ENCODE data around the gene SASH1.

Gene SASH1

DNA sequence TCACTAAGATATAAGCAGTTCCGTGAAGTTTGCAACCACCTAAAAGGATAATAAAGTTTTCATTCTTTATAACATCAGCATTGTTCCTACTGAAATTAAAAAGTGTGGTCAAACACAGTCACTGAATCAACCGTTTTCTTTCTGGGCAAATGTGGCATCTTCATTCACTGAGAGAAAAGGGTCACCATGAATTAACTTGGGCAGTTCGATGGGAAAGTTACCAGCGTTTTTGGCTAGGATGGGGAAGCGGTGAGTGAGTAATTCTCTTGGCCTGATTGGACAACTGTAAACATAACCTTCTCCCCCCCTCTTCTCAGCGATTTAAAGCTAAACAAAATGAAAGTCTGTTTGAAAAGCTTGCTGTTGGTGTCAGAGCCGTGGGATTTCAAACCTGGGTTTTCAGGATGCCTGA lies 181.8 kb downstream of the SASH1 start:
- TF ChIP-seq, protein P1, sequence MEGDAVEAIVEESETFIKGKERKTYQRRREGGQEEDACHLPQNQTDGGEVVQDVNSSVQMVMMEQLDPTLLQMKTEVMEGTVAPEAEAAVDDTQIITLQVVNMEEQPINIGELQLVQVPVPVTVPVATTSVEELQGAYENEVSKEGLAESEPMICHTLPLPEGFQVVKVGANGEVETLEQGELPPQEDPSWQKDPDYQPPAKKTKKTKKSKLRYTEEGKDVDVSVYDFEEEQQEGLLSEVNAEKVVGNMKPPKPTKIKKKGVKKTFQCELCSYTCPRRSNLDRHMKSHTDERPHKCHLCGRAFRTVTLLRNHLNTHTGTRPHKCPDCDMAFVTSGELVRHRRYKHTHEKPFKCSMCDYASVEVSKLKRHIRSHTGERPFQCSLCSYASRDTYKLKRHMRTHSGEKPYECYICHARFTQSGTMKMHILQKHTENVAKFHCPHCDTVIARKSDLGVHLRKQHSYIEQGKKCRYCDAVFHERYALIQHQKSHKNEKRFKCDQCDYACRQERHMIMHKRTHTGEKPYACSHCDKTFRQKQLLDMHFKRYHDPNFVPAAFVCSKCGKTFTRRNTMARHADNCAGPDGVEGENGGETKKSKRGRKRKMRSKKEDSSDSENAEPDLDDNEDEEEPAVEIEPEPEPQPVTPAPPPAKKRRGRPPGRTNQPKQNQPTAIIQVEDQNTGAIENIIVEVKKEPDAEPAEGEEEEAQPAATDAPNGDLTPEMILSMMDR (IDR thresholded peaks at IDR 0.05; ENCODE audit: extremely low read depth, insufficient read depth, missing control alignments): no peak
- DNase-seq (ENCODE audit: low spot score): no peak
- in situ Hi-C loops (cut with MboI; ENCODE audit: low pct_unique_long_range_greater_than_20kb, low sequenced_read_pairs, unreplicated experiment): no loop called here

DNA sequence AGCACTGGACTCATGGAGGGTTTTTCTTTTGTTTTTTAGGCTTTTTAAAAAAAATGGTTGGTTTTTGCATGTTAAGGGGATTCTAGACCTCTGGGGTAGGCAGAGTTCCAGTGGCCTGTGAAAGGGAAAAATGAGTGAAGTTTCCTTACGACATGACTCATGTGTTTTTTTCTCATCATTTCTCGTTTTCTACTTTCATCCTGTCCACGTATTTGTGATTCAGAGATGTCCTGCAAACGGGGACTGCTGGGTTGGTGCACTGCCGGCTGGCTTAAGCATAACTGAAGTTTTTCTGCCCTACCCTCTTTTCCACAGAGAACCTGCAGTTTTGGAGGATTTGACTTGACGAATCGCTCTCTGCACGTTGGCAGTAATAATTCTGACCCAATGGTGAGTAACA lies 182.3 kb downstream of the SASH1 start:
- in situ Hi-C loops (cut with MboI; ENCODE audit: low pct_unique_long_range_greater_than_20kb, low sequenced_read_pairs, unreplicated experiment): no loop called here

DNA sequence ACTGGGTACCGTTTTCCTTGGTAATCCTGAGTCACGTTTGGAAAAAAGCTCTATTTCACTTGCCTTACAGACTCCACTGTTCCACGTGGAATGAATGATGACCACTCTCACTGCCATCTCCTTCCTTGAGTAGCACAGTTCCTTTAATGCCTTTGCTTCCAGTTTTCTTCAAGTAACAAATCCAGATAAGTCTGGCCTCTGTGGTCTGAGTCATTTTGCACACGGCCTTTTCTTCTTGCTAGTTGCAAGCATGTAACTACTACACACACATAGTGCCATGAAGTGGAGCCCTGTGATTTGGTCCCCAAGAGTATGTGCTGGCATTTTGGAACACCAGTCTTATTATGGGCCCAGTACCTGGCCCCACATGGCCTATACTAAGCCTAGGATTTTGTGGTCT lies 182.8 kb downstream of the SASH1 start:
- in situ Hi-C loops (cut with MboI; ENCODE audit: low pct_unique_long_range_greater_than_20kb, low sequenced_read_pairs, unreplicated experiment): no loop called here
- TF ChIP-seq, protein P1 (IDR thresholded peaks at IDR 0.05; ENCODE audit: extremely low read depth, insufficient read depth, missing control alignments): no peak
- DNase-seq (ENCODE audit: low spot score): no peak

More for the DNA sequence above, 182.3 kb downstream of the SASH1 start:
- TF ChIP-seq, protein P1 (IDR thresholded peaks at IDR 0.05; ENCODE audit: extremely low read depth, insufficient read depth, missing control alignments): no peak
- no peak for DNase-seq (ENCODE audit: low spot score)

DNA sequence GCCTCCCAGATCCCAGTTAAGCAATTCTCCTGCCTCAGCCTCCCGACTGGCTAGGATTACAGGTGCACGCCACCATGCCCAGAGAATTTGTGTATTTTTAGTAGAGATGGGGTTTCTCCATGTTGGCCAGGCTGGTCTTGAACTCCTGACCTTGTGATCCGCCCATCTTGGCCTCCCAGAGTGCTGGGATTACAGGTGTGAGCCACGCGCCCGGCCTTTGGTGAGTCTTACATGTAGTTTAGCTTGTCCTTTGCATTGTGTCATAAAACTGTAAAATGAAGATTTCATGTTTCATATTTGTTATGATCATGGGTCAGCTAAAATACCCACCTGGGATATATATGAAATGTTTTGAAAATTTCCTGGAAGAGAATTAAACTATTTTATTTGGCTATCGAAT lies 183.5 kb downstream of the SASH1 start:
- no peak for DNase-seq (ENCODE audit: low spot score)
- in situ Hi-C loops (cut with MboI; ENCODE audit: low pct_unique_long_range_greater_than_20kb, low sequenced_read_pairs, unreplicated experiment): no loop called here

DNA sequence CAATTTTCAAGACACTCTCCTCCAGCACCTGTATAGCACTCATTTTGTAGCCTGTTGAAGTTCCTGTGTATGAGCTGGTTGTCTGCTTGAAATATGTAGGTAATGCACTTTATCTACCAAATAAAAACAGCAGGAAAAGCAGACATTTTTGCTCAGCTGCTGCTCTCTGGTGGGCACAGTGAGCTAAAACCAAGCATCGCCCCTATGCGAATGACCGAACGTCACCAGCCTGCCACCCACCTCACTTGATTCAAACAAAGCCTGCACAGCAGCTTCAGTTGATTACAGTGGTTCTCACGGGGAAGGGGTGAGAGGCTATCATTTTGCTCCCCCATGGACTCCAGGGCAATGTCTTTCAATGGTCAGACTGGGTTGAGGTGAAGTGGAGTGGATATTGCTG lies 185.7 kb downstream of the SASH1 start:
- TF ChIP-seq, protein P1 (IDR thresholded peaks at IDR 0.05; ENCODE audit: extremely low read depth, insufficient read depth, missing control alignments): no peak
- in situ Hi-C loops (cut with MboI; ENCODE audit: low pct_unique_long_range_greater_than_20kb, low sequenced_read_pairs, unreplicated experiment): no loop called here
- no peak for DNase-seq (ENCODE audit: low spot score)

More for the DNA sequence above, 183.5 kb downstream of the SASH1 start:
- TF ChIP-seq, protein P1 (IDR thresholded peaks at IDR 0.05; ENCODE audit: extremely low read depth, insufficient read depth, missing control alignments): no peak

DNA sequence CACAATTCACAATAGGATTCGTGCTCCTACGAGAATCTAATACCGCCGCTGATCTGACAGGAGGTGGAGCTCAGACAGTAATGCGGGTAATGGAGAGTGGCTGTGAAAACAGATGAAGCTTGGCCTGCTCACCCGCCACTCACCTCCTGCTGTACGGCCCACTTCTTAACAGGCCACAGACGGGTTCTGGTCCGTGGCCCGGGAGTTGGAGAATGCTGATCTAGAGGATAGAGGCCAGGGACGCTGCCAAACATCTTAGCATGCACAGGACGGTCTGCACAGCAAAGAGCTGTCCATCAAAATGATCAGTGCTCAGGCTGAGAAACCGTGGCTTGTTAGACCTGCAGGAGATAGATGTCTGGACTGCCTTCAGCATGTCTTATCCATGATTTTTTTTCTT lies 186.4 kb downstream of the SASH1 start:
- in situ Hi-C loops (cut with MboI; ENCODE audit: low pct_unique_long_range_greater_than_20kb, low sequenced_read_pairs, unreplicated experiment): no loop called here
- no peak for DNase-seq (ENCODE audit: low spot score)
- TF ChIP-seq, protein P1 (IDR thresholded peaks at IDR 0.05; ENCODE audit: extremely low read depth, insufficient read depth, missing control alignments): no peak
